Smooth muscle cell of the brain vasculature (primary cell): ENCODE measurements around the gene NEUROD4.
"Not testable (repeated sequence)": the region's sequence is repeated elsewhere in the genome, so short reads cannot be mapped to it uniquely, and the experiment has no call there.

Experiments used
- DNase-seq: peaks from one replicate; pipeline ENCODE4 v3.0.0-alpha.2; 2012; ENCODE audit warnings: low read depth, low spot score

NEUROD4 gene, protein sequence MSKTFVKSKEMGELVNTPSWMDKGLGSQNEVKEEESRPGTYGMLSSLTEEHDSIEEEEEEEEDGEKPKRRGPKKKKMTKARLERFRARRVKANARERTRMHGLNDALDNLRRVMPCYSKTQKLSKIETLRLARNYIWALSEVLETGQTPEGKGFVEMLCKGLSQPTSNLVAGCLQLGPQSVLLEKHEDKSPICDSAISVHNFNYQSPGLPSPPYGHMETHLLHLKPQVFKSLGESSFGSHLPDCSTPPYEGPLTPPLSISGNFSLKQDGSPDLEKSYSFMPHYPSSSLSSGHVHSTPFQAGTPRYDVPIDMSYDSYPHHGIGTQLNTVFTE

DNA sequence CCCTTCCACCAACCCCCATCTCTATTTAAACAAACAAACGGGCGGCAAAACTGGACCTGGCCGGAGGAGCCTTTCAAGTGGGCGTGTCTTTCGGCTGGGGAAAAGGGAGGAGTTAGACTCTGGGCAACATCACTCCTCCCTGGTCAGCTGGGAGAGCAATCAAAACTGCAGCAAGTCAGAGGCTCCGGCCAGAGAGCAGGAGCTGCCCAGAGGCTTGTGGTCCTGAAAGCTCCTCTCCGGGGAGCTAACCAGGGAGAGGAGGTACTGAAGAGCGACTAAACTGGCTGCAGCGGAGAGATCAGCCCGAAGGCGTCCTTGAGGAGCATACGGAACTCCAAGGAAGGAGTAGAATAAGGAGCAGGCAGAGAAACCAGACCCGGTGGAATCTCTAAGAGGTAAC, at the start of gene NEUROD4:
NEUROD4 (plus strand) TSS at position 191 of the 400 bp plus-strand sequence. CDS start 6,466 bp downstream, outside the sequence.
- DNase-seq: peak; percentile 15

DNA sequence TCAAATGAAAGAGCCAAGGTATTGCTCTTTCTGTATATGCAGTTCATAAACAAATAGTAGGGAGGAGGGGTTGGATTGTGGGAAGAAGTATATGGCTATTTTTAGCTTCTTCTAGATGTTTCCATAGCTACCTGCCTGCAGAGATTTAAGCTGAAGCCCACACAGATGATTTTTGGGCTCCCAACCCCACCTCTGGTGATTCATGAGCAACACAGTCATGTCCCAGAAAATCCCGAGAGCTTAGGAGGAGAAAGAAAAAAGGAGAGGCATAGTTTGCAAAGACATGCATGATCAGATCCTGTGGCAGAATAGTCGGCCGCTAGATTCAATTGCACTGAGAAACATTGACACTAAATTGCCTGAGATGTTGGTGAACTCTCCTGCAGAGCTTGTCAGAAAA, 49.0 kb upstream of the NEUROD4 start:
- DNase-seq: no peak

DNA sequence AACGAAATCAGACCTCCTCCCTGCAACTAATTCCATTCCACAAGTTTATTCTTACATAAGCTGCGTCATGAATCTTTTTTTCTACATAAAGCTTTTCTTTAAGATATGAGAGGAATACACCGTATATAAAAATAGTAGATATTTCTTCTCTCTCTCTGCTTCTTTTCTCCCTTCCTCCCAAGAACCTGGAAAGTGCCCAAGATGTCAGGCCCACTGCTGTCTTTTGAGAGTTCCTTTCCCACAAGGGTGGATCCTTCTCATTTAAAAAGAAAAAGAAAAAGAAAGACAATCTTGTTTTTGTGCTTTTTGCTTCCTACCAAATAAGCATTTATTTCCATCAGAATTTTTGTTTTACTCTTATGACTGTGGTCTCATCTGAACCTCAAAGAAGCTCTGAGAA, 46.2 kb upstream of the NEUROD4 start:
- no peak for DNase-seq

DNA sequence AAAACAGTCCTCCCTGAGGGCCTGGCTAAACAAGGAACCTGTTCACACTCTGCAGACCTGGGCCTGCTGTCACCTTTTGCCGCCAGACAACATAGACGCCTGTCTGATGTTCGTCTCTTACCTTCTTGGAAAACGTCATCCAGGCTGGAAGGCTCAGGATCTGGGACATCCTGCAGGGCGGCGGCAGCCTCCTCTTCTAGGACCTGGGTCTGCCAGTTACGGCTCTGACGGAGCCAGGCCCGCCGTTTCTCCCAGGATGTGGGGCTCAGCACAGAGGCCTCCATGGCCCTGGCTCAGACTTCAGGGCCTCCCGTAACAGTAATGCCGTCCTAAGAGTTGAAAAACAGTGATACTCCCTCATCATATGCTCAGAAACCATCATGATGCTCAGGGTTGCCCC, 45.5 kb upstream of the NEUROD4 start:
- DNase-seq: no peak

DNA sequence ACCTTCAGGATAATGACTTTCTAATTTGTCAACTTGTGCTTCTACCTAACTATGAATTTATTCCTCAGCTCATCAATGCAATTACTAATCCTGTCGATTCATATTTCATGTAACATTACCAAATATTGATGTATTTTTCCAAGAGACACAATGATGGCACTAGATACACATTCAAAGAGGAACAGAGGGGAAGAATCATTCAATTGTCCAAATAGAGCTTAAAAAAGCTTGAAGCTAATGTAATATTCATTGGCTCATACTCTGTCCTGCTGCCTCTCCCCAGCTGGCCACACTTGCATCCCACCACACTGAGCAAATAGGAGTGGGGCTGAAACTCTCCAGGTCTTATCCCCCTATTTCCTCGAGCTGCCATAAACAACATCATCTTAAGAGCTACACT, 44.5 kb upstream of the NEUROD4 start:
- DNase-seq: no peak

DNA sequence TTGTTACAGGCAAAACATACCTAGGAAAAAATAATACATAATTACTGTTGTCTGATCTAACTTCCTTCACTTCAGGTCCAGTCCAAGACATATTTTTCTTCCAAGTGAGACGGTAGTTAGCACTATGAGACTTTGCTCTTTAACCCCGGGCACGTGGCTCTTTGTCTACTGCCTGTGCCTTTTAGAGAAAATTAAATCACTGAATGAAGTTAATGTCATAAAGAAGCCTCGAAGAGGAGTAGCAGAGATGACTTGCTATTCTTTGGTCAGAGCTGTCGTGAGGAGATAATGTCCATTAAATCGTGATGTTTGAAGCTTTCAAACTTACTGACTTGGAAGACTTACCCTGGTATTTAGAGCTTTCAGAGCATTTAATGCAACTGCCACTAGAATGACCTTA, 43.9 kb upstream of the NEUROD4 start:
- no peak for DNase-seq

DNA sequence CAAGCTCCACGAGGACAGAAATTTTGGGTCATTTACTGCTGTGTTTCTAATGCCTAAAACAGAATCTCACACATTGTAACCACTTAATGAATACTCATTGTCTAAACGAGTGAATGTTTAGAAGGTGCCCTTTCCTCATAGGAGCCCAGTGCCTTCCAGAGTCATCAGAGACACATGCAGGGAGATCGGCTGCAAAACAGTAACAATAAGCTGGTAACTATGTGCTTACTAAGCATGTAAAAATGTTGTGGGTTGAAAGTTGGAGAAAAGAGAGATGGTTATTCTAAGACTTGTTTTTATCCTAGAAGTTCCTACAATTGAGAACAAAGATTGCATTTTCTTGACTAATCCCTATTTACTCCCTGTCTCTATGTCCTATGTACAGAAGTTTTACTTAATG, 42.6 kb upstream of the NEUROD4 start:
- peak; percentile 35 for DNase-seq

DNA sequence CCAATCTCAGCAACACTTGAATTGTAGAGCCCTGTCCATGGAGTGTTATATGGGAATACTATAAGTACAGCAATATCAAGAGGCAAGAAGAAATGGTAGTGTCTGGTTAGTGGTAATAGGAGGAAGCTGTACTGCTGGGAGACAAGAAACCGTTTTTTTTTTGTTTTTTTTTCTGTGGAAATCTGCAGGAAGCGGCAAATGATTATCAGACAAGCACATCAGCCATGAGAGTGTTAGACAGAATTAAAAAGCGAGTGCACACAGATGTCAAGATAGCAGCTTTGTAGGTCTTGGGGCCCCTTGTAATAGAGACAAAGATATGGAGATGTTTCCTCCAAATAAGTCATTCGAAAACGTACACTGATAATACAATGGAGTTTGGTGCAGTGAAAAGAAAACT, 41.9 kb upstream of the NEUROD4 start:
- no peak for DNase-seq

DNA sequence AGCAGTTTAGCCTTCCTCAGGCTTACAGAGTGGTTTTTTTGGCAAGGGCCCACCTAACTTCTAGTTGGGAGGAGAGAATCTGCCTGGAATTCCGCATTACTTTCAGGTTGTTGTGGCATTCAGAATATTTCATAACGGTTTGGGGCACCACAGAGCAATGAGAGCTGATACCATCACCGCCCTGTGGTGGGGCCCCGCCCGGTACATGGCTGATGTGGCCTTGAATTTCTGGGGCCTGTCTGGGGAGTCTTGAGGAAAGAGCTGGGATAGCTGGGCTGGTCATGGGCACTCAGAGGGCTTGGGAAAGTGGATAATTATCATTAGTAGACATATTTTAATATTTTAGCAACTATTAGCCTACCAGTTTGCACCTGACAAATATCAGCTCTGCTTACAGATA, 39.4 kb upstream of the NEUROD4 start:
- DNase-seq: no peak

DNA sequence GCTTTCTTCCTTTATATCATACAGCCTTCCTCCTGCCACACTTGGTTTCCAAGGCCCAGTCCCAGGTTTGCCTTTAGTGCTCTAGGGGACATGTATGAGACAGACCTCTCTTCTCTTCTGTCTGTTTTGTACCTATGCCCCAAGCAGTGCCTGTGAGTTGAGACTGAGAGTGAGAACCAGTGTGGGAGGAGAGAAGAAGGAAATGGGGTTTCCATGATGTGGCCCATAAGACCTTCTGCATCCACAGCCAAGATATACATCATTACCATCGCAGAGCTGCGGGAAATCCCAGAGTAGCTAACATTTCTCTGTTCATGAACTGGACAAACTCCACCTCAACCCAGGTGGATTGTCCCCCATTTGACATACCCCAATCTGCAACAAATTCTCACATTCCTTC, 38.0 kb upstream of the NEUROD4 start:
- no peak for DNase-seq

DNA sequence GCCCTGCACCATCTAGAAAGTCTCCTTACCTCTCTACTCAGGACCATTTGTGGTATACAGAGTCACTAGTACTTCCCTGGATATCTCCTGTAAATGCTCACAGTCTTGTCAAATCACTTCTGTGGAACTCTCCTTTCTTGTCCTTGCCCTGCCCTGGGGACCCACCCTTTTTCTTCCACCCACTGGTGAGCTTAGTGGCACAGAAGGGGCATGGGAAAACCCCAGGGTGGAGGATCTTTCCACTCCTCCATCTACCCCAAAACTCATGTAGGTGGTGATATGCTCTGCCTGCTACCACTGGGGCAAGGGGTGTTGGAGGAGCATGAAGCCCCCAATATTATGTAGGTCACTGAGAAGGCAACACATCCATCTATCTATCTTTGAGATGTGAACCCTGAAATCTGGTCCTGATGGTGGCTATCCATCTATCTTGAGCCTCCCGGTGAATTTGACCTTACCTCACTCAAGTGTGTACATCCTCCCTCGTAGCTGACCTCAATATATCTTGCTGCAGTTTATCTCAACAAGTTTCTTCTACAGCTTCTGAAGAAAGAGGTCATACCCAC, 36.2 kb upstream of the NEUROD4 start:
- DNase-seq: no peak

DNA sequence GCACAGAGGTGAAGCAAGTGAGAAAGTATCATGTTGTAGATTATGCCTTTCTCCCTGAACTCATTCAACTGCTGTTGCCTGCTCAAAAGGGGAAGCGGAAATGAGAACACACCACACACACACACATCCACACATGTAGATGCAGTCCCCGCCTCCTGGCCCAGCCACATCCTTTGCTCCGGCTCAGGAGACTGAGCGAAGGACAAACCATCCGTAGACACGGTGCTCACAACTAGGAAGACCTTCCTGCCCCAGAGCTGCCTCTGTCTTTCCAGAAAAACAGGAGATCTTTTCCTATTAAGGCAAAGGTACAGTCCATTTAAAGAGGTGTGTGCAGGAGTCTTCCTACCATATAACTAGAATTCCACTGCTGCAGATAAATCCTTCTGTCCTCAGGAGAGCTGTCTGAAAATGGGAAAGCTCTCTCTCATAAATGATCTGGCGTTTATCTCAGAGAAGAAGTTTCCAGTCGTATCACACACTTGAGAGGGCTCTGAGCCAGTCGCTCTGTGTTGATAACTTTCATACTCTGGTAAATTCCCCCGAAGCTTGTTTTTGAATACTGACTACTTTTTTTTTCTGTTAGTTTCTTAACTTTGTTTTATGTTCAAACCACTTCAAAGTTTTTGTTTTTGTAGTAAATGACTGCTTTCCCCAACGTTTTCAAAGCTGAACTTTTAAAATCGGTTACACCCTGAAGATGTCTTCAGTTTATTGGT, 35.0 kb upstream of the NEUROD4 start, which contains the start of gene TESPA1:
TESPA1 (minus strand) TSS at position 105 of the 719 bp plus-strand sequence. CDS start 10,200 bp downstream, outside the sequence.
- DNase-seq: no peak

DNA sequence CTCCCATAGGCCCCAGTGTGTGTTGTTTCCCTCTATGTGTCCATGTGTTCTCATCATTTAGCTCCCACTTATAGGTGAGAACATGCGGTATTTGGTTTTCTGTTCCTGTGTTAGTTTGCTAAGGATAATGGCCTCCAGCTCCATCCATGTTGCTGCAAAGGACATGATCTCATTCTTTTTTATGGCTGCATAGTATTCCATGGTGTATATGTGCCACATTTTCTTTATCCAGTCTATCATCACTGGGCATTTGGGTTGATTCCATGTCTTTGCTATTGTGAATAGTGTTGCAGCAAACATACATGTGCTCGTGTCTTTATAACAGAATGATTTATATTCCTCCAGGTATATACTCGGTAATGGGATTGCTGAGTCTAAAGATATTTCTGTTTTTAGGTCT, 33.0 kb upstream of the NEUROD4 start:
- not testable (repeated sequence) for DNase-seq

DNA sequence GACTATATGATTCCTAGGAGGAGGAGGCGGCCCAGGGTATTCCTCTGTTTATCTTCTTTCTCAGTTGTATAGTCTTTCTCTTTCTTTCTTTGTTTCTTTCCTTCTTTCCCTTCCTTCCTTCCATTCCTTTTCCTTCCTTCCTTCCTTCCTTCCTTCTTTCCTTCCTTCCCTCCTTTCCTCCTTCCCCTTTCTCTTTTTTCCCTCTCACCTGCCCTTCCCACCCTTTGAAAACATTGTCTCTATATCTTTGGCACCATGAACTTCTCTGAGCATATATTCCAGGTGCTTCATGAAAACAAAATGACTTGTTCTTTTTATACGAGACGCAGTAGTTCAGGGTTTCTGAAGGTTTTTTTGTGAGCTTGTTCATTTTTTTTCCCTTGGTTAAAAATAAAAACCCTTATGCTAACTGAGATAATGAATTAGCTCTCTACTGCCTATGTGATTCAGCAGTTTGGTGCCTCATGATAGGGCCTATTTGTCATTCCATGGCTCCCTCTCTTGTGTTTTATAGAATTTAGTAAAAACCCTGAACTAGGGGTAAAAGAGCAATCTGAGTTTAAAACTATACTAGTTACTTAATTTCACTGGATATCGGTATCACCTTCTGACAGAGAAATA, 32.1 kb upstream of the NEUROD4 start:
- no peak for DNase-seq

DNA sequence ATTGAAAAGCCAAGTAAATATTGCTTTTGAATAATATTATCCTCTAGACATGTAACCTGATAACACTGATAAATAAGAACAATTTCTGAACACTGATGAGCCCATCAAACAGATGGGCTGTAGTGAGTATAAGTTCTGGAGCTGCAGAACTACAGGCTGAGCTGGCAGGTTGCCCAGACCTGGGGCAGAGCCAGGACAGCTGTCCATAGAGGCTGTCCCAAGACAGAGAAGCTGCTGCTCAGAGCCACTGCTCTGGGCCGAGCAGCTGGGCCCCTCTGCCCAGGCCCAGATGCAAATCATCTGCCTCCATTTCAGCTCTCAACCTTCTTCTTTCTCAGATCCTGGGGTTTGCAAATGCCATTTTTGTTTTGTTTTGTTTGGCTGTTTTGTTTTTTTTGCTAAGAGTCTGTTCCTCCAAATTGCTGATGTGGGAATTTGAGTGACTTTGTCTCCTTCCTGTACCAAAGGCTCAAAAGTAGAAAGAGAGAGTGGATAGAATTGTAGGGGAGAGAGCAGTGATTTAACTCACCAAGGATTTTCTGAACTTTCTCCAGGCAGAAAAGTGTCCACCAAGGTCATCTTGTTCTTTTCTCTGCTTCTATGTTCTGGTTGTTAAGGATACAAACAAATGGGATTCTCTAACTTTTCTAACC, 31.2 kb upstream of the NEUROD4 start:
- DNase-seq: peak; percentile 29

DNA sequence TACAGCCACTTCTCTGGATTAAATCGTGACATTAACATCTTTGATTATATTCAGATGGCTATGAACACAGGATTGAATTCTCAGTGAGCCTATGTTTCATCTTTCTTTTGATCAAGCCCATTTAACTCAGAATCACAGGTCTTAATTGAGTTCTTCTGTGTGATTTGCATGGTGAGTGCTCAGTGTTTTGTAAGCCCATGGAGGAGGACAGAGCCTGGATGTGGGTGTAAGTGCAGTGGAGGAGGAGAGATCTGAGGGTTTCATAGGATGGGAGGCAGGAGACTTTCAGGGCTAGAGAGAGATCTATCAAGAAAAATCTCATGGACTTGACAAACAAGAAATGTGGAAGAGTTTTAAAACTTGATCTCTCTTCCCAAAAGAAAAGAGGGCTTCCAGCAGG, 29.9 kb upstream of the NEUROD4 start:
- no peak for DNase-seq

DNA sequence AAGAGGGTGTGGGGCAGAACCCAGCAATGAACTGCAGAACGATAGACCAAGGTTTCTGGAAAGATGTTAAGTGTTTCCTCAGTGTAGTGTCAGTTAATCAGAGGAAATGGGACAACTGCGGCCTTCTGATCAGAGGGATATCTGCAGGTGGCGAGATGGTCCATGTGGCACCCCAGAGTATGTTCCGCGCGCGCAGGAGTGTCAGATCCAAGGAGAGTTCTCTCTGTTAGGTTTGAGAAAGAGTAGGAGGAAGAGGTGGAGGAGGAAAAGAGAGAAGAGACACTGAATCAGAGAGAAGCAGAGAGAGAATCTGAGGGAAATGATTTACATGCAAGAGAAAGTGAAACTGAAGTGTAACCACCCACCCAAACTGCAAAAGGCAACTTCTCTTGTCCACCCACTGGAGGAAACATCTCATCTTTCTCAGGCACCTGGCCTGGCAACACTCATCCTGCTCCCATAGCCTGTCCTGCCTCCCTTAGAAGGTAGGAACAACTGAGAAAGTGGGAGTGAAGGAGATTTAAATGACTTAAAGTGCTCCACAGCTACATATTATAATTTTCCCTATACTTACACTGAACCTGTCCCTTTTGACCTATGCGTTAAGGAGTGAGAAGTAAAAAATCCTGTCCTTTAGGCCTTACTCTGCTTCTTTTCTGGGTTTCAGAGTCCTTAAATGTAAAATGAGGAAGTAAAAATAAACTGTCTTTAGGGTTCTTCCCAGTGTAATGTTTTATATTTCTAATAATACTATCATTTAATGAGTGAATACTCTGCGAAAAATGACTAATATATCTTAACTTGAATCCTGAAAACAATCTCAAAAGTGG, 28.4 kb upstream of the NEUROD4 start:
- no peak for DNase-seq

DNA sequence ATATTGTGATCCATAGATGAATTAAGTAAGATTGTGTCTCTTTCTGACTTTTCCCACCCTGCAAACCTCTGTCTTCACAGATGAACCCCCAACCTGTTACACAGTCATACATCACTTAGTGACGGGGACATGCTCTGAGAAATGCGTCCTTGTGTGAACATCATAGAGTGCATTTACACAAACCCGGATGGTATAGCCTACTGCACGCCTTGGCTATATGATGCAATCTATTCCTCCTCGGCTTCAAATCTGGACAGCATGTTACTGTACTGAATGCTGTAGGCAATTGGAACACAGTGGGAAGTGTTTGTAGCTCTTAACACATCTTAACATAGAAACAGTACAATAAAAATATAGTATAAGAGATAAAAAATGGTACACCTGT, 27.8 kb upstream of the NEUROD4 start:
- DNase-seq: no peak

DNA sequence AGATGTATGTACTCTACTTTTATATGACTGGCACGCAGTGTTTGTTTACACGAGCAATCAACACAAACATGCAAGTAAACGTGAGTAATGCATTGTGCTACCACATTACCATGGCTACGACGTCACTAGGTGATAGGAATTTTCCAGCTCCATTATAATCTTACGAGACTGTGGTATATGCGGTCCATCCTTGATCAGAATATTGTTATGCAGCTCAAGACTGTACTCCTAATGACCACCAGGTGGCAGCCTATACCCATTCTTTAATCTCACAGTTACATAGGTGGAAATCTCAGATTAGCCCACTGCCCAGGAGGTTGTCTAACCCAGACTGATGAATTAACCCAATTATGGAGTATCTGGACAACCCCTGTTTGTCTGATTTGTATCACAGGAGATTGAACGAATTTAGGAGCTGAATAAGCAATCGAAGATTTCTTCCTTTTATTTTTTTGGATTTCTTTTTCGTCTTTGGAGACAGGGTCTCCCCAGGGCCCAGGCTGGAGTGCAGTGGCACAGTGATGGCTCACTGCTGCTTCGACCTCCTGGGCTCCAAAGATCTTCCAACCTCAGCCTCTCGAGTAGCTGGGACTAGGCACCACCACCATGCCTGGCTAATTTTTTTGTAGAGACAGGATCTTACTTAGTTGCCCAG, 26.5 kb upstream of the NEUROD4 start:
- no peak for DNase-seq

DNA sequence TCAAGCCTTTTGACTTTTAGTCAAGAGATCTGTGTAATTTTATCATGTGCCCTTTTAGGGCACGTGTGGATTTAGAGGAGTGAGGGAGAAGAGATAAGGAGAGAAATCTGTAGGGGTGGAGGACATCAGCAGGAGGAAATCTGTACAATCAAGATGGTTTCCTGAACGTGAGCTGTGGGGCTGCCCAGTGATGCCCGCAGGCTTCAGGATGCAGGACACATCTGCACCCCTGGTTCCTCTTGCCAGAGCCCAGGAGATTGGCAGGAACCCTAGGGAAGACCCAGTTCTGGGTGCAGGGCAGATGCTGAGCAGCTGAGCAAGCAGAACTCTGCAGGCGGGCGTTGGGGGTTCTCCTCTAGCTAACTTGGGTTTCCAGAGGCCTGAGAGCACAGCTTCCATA, 23.6 kb upstream of the NEUROD4 start:
- no peak for DNase-seq
